Stomach (tissue), 4 donors: ENCODE measurements around the gene ATXN1.

Source experiments
- POLR2AphosphoS5 ChIP-seq, 3 donors: sonication (generic); formaldehyde crosslinking; IDR thresholded peaks; one replicate each; pipeline ENCODE4 v1.6.1; 2016; ENCODE audit warnings: antibody characterized with exemption in 3 of 3
- TF ChIP-seq, protein P1 (sequence below), 7 experiments: fragments of 450-650 bp in 4 of 7; fragments of 200-600 bp in 3 of 7; sonication (generic) in 3 of 7; IDR thresholded peaks; one replicate each; pipeline ENCODE4 v1.5.1; 2016 to 2019; ENCODE audit warnings: antibody characterized with exemption in 7 of 7, control low read depth in 2 of 7, mild to moderate bottlenecking in 1 of 7

DNA sequence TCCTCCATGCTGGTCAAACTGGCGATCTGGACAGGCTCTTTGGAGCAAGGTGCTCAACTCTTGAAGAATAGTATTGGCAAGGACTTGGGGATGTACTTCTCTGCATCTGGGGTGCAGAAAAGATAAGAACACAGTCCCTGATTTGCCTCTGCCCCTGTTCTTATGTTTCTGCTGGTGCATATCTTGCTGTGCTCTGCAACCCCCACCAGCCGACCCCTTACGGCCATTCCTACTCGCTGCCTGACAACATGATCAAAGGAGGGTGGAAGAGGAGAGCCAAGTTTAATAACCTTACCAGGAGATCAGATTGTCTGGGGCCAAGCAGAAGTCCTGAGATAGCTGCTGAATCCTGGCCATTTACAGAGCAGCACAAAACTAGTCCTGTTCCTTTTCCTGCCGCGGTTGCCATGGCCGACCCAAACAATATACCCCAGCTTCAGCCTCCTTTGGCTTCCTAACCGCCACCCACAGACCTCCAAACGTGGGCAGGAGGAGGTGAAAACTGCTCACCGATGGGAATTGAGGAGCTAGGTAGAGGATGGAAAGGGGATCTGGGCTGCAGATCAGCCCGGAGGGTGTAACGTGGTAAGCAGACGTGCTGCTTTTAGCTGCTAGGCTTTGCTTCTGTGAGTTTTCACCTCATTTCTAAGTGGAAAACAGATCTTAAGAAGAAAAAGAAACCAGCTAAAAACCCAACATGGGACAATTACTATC, 60.9 kb downstream of the ATXN1 start:
- TF ChIP-seq POLR2AphosphoS5 (IDR thresholded peaks at IDR 0.05) = no peak
- TF ChIP-seq, protein P1, sequence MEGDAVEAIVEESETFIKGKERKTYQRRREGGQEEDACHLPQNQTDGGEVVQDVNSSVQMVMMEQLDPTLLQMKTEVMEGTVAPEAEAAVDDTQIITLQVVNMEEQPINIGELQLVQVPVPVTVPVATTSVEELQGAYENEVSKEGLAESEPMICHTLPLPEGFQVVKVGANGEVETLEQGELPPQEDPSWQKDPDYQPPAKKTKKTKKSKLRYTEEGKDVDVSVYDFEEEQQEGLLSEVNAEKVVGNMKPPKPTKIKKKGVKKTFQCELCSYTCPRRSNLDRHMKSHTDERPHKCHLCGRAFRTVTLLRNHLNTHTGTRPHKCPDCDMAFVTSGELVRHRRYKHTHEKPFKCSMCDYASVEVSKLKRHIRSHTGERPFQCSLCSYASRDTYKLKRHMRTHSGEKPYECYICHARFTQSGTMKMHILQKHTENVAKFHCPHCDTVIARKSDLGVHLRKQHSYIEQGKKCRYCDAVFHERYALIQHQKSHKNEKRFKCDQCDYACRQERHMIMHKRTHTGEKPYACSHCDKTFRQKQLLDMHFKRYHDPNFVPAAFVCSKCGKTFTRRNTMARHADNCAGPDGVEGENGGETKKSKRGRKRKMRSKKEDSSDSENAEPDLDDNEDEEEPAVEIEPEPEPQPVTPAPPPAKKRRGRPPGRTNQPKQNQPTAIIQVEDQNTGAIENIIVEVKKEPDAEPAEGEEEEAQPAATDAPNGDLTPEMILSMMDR (IDR thresholded peaks at IDR 0.05) = no peak
